T-helper 1 cell (primary cell): ENCODE data around the gene ACOX1.

Experiments
- DNase-seq, 5 donors: peaks; one replicate each; pipeline ENCODE4 v3.0.0-alpha.2; 2012 to 2020
- total RNA-seq, 4 donors: gene quantifications; one replicate each; lab custom pipeline; 2026; lab: John Stamatoyannopoulos, UW

The ACOX1 gene
- total RNA-seq = 22.9 to 38.5 (median 33.5) reads per million in 4 donors

- peak; percentile 91 to 96 (median 93) for DNase-seq
These were observed at the start of gene ACOX1, which contains the start of gene TEN1 for GRCh38 chr17:75978938-75979704. Gene ACOX1 (minus strand): TSS chr17:75979166. CDS start chr17:75979073, 93 bp downstream. Gene TEN1 (plus strand): TSS chr17:75979240. CDS start chr17:75986193, 6,953 bp downstream.

- DNase-seq = no peak
These were observed 48.3 kb upstream of the ACOX1 start, which contains the start of gene EVPL for GRCh38 chr17:76027159-76027839. Gene EVPL (minus strand): TSS chr17:76027306. CDS start chr17:76027198, 108 bp downstream.

- no peak for DNase-seq
These were observed 47.8 kb upstream of the ACOX1 start for GRCh38 chr17:76026714-76027158.

DNA sequence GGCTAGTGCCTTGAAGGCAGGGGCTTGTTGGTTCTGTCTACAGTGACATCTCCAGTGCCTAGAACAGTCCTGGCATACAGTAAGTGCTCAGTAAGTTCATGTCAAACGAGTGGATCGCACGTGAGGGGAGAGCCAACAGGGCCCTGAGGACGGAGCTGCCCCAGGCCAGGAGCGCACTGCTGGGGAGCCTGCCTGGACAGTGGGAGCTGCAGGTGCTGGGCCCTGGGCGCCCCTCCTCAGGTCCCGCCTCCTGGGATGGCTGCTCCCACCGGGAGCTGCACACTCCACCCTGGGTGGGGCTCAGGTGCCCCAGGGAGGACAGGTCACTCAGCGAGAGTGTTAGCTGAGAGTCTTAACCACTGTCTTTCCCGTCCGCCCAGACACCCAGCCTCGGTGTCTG lies 46.3 kb upstream of the ACOX1 start:
- no peak for DNase-seq

- no peak for DNase-seq
These were observed 45.4 kb upstream of the ACOX1 start for GRCh38 chr17:76024353-76024752.

DNA sequence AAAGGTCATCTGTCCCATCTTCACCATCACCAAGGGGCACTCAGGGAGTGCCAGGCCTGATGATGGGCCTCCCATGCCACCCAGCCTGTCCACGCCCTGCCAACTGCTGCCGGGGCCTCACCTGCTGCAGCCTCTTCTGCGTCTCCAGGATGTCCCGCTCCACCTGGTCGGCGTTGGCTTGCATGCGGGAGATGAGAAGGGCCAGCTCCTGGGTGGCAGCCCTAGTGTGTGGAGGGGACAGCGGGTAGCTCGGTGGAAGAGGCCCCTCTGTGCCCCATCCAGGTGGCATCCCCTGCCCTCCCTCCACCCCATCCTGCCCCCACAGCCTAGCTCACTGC lies 44.9 kb upstream of the ACOX1 start:
- DNase-seq = no peak

DNA sequence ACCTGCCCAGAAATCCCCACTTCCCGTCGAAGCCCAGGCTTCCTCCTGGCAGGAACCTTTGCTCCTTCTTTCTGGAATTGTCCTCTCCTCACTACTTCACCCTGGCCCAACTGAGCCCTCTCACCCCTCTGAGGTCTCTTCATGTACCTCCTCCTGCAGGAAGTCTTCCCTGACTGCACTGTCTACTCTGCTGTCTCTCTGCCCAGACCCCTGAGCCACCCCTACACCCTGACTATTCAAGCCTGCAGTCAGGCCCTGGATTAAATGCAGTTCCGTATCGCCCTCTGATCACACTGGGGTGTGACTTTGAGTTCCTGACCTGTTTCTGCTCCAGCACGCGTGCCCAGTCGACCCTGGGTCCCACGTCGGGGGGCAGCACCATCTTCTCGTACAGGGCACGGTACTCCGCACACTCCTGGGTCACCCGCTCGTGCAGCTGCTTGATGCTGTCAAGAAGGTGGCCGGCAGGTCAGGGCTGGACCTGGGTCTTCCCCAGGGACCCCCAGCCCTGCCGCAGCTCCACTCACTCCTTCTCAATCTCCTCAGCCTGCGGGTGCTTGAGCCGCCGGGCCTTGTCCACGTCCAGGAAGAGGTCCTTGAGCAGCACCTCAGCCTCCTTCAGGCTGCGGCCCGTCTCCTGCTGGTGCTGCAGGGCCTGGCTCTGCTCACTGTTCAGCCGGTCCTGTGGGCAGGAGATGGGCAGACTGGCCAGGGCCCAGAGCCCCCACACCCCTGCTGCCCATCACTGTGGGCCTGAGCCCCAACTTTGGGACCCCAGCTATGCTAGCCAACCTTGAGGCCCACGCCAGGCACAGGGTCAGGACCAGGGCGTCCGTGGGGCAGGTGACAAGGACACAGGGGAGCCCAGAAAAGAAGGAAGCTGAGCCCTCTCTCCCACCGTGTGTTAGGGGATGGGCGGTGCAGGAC lies 44.3 kb upstream of the ACOX1 start:
- DNase-seq = no peak

- DNase-seq = no peak
These were observed 43.3 kb upstream of the ACOX1 start for GRCh38 chr17:76022285-76022684.

GRCh38 chr17:76019833-76020467 lies 41.0 kb upstream of the ACOX1 start:
- DNase-seq = no peak

- no peak for DNase-seq
These were observed 39.8 kb upstream of the ACOX1 start for GRCh38 chr17:76018801-76019200.

GRCh38 chr17:76018340-76018680 lies 39.3 kb upstream of the ACOX1 start:
- no peak for DNase-seq

DNA sequence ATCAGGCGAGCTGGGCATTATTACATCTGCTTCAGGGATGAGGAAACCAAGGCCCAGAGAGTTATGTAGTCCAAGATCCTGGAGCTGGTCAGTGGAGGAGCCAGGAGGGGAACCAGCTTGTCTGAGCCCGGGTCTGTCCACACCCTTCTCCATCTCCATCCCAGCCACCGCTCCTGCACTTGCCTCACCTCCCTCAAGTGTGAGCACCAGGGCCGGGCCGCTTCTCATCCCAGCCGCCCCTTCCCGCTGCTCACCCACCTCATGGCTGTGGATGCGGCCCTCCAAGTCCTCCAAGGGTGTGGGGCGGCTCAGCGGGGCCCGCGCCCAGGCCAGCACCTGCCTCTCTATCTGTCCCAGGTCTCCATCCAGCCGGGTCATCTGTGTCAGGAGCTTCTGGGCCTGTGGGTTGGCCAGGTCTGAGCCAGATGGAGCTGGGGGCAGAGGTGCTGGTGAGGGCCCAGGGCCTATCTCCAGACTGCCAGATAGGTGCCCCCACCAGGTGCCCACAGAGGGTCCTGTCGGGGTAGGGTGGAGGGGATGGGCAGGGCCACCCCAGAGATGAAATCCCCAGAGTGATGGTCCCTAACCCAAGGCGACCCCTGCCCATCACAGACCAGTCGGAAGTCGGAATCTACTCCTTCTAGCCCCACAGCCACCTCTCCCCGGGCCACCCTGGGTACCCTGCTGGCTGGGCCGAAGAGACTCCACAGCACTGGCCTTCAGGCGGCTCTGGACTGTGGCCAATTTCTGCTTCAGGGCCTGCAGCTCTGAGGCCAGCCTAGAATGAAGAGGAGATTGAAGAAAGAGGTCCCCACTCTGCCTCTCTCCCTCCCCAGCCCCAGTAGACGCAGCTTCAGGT lies 38.7 kb upstream of the ACOX1 start:
- DNase-seq = no peak

- no peak for DNase-seq
These were observed 35.9 kb upstream of the ACOX1 start for GRCh38 chr17:76014925-76015261.

DNA sequence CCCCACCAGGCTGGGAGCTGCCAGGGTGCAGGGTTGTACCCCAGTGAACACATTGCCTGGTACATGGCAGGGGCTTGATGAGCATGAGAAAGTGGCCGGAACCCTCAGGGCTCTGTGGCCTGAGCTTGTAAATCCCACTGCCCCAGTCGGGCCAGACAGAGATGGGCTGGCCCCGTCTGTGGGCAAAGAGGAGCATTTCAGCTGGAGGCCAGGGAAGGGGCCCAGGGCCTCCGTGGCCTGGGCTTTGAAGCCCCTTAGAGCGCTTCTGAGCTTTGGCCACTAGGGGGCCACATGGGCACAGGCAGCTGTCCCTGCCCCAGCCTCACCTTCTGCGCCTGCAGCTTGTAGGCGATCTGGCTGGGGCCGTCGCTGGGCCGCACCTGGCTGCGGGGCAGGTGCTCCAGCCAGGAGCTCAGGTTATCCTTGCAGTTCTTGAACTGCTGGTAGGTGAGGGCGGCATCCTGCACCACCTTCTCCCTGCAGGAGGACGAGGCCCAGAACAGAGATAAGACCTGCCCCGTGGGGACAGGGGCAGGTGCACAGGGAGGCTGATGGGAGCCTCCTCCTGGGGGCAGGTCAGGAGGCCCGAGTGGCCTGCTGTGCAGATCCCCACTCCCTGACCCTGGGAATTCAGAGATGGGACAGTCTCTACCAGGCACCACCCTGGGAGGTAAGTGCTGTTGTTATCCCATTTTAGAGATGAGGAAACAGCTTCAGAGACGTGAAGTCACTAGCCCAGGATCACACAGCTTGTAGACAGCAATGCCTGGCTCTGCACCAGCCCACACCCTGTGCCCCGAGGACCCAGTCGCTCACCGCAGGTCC lies 35.3 kb upstream of the ACOX1 start:
- peak; percentile 54 to 75 (median 65) for DNase-seq

- DNase-seq = no peak
These were observed 34.5 kb upstream of the ACOX1 start for GRCh38 chr17:76013377-76013932.

GRCh38 chr17:76011951-76012350 lies 33.0 kb upstream of the ACOX1 start:
- no peak for DNase-seq

DNA sequence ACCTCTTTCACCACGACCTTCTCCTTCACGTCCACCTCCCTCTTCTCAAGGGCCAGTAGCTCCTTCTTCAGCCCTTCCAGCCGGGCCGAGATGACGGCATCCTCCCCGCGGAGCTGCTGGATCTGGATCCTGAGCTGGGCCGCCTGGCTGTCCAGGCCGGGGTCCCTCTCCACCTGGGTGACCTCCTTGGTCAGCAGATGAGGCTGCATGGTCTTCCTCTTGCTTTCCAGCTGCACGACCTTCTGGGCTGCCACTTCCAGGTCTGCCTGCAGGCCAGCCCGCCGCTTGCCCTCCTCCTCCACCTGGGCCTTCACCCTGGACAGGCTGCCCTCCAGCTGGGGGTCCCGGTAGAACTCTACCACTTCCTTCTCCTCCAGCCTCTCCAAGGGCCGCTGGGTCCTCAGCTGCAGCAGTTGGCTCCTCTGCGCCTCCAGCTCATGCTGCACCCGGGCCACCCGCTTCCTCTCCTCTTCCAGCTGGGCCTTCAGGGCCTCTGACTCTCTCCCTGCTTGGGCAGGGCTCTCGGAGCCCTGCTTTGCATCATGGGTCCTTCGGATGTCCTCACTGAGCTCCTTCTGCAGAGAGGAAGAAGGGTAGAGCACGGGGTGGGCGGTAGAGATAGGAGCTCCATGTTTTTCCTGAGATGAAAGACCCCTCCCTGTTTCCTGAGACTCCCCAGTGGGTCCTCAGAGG lies 31.1 kb upstream of the ACOX1 start:
- no peak for DNase-seq

GRCh38 chr17:76009447-76009846 lies 30.5 kb upstream of the ACOX1 start:
- DNase-seq = no peak

- no peak for DNase-seq
These were observed 29.9 kb upstream of the ACOX1 start for GRCh38 chr17:76008630-76009425.
